PC-3 (cell line): ENCODE data around the gene WWC2.

ENCODE experiments used
- EZH2 ChIP-seq: fragments of 300-600 bp; sonication (generic); IDR thresholded peaks from one replicate; pipeline ENCODE4 v1.6.1; 2017; ENCODE audit warnings: antibody characterized with exemption, mild to moderate bottlenecking, low read length; ENCODE audit not compliant: unreplicated experiment
- TF ChIP-seq, protein P1 (sequence below): fragments of 300-600 bp; sonication (generic); conservative IDR thresholded peaks from 2 replicates; pipeline ENCODE4 v1.5.1; 2017; ENCODE audit warnings: antibody characterized with exemption, low read depth, mild to moderate bottlenecking, low read length

DNA sequence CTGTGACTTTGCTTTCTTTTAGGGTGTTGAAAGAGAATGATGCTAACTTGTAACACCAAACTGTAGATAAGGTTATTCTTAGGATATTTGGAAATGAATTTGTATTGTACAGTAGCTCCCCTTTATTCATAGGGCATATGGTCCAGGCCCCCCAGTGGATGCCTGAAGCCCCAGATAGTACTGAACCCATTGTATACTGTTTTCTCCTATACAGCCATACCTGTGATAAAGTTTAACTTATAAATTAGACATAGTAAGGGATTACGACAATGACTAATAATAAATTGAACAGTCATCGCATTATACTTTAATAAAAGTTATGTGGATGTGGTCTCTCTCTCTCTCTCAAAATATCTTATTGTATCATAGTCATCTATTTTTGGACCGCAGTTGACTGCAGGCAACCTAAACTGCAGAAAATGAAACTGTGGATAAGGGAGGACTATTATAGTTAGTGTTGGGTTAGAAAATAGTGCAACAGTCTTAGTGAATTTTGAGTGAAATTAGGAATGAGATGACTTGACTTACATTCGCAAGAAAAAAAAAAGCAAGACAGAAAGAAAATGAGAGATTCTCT, 115.9 kb downstream of the WWC2 start:
- TF ChIP-seq, protein P1, sequence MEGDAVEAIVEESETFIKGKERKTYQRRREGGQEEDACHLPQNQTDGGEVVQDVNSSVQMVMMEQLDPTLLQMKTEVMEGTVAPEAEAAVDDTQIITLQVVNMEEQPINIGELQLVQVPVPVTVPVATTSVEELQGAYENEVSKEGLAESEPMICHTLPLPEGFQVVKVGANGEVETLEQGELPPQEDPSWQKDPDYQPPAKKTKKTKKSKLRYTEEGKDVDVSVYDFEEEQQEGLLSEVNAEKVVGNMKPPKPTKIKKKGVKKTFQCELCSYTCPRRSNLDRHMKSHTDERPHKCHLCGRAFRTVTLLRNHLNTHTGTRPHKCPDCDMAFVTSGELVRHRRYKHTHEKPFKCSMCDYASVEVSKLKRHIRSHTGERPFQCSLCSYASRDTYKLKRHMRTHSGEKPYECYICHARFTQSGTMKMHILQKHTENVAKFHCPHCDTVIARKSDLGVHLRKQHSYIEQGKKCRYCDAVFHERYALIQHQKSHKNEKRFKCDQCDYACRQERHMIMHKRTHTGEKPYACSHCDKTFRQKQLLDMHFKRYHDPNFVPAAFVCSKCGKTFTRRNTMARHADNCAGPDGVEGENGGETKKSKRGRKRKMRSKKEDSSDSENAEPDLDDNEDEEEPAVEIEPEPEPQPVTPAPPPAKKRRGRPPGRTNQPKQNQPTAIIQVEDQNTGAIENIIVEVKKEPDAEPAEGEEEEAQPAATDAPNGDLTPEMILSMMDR: no peak
- TF ChIP-seq EZH2: no peak
